GM03348 (cell line): ENCODE measurements around the gene USP7.
A peak's percentile ranks its signal among the peaks of the same experiment; 100 is the strongest.

Experiments used
- DNase-seq: peaks from one replicate; pipeline ENCODE4 v3.0.0; 2012; ENCODE audit warnings: low spot score

The USP7 gene

DNA sequence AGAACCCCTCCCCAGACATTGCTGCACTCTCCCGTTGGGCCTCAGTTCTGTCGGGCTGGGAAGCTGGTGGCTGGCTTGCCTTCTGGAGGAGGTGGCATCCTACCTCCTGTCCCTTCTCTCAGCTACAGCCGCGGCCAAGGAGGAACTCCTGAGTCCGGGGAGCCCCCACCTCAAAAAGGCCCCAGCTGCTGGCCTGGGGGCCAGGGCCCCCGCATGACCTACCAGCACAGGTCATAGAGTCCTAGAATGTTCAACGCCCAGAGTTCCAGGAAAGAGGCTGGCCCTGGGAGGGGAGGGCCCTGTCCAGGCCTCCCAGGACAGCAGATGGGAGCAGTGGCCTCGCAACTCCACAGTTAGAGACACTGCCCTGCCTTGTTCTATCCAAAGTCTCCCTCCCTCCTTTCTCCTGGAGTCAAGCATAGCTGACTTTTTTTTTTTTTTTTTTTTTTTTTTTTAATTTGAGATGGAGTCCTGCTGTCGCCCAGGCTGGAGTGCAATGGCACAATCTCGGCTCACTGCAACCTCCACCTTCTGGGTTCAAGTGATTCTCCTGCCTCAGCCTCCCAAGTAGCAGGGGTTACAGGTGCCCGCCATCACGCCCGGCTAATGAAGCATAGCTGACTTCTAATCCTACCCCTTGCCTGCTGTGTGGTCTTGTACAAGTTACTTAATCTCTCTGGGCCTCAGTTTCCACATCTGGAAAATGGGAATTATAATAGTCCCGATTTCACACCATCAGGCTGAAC is 102.0 kb downstream of the USP7 start:
- no peak for DNase-seq

DNA sequence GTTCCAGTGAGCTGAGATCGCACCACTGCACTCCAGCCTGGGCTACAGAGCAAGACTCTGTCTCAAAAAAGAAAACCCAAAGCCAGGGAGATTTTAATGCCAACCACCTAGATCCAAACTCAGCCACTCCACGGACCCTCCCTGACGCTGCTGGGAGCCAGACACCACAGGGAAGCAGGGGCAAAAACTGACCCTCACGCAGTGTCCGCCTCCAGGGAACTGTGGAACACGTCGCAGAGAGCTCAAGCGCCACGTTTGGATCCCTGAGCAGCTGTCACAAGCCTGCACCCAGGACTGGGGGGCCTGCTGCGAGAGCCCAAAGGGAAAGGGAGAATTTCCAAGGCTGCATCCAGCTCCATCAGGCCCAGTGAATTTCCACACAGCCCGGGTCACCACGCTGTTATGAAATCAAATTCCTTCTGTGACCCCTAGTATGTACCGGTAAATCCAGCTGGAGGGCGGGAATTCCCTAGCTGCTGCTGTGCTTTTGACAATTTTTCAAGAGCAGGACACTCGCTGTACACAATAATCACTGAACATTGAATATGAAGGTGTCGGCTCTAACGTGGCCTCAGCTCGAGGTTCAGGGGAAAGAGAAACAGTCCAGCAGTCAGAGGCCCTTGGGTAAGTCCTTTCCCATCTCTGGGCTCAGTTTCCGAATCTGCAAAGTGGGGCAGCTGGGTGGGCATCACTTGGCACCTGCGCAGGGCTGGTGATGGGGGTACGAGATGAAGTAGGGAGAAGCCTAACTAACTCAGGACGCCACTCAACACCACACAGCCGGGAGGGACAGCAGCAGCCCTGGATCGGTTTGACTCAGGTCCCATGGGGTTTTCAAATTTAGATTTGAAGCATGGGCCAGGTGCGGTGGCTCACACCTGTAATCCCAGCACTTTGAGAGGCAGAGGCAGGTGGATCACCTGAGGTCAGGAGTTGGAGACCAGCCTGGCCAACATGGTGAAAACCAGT is 103.5 kb downstream of the USP7 start:
- peak; percentile 54 for DNase-seq

DNA sequence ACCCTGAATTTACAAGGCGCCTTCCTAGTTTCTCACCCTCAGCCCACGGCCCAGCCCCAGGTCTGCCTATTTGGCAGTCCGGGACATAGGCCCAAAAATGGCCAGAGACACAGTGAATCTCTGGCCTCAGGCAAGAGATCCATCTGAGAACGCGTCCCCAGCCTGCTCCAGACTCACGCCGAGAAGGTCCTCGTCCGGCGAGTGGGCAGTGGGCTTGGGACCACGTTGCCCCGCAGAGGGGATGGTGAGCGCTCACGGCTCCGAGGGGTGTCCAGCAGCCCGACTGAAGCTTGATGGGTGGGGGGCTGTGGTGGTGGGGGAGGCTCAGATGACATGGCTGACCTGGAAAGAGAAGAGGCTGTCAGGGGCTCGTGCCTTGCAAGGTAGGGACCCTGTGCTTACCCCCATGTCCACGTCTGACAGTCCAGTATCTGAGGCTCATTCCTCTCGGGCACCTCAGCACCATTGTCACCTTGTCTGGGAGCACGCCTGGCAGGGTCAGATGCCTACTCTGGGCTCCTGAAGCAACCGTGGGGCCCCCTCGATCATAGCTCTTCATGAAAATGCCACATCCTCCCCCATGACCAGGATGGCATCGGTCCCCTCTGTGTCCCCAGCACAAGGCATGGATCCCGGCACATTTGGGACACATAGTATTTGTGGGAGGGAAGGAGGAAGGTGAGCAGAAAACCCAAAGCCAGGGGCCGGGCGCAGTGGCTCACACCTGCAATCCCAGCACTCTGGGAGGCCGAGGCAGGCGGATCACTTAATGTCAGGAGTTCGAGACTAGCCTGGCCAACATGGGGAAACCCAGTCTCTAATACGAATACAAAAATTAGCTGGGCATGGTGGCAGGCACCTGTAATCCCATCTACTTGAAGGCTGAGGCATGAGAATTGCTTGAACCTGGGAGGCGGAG is 104.5 kb downstream of the USP7 start:
- DNase-seq = no peak

DNA sequence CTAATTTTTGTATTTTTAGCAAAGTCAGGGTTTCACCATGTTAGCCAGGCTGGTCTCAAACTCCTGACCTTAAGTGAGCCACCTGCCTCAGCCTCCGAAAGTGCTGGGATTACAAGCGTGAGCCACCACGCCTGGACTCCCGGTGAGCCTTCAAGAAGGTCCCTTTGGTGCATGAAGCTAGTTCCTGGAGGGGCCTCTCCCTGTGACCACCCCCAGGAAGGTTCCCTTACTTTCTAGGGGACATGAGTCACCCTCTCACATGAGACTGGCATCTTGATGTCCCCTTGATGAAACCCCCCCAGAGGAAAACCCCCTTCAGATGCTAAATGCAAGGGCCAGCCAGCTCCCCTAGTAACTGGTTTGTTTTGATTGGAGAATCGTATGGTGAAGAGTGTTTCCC is 107.7 kb downstream of the USP7 start:
- DNase-seq = no peak

DNA sequence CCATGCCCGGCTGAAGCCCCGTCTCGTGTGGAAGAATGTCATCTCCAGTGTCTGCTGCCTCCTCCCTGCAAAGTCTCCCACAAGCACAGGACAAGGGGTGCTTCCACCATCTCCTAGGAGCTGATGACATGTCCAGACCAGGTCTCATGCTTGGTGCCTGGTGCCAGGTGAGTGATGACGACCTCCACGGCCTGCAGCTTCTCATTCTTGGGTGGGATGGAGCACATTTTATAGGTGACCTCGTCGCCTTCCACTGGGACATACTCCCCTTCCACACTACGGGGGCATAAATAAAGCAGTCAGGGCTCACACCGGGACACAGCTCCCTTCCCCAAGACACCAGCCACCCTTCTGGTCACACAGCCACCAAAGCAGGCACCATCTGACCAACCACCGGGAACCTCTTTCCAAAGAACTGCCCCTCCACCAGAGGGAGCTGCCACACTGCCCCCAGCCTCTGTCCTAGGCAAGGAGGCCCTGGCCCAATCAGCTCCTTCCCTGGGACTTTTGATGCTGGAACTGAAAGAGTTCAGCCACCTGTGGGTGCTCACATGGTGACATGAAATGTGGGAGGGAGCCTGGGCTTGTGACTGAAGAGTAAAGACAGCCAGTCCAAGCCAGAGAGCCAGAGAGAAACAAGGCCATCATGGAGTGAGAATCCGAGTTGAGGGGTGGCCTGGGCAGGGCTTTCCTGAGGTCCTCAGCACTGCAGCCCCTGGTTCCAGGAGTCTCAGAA is 108.5 kb downstream of the USP7 start:
- DNase-seq = no peak

DNA sequence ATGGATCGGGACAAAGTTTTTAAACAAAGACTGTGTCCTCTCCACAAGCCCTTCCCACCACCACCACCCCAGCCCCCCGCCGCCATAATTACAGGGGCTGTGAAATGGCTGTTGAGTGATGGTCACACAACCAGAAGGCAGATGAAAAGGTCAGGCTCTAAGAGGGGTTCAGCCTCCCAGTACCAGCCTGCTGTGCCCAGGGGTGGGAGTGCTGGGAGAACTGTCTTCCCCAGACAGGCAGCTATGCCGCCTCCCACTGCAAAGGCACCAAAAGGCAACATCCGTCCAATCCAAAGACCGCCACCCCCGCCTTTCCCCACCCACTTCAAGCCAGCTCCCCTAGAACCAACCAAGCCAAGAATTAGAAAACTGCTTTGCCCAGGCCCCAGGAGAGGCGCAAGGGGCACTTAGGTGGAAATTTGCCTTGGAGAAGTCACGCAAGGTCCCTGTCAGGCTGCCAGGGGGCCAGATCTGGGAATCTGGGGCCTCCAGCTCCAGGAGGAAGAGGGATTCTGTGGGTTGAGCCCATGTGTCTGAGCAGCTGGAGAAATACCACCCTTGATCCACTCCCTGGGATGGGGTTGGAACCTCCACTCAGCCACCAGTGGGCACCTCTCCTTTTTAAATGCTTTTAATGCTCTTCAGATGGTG is 109.3 kb downstream of the USP7 start:
- DNase-seq = no peak

DNA sequence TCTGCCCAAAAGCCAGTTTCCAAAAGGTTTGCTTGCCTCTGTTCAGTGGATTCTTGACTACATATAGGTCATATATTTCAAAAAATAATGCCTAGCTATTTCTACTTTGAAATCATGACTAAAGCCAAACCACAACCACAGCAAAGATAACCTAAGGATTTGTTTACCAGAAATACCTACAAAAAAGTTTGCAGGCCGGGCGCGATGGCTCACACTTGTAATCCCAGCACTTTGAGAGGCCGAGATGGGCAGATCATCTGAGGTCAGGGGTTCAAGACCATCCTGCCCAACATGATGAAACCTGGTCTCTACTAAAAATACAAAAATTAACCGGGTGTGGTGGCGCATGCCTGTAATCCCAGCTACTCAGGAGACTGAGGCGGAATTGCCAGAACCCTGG is 110.1 kb downstream of the USP7 start:
- no peak for DNase-seq

DNA sequence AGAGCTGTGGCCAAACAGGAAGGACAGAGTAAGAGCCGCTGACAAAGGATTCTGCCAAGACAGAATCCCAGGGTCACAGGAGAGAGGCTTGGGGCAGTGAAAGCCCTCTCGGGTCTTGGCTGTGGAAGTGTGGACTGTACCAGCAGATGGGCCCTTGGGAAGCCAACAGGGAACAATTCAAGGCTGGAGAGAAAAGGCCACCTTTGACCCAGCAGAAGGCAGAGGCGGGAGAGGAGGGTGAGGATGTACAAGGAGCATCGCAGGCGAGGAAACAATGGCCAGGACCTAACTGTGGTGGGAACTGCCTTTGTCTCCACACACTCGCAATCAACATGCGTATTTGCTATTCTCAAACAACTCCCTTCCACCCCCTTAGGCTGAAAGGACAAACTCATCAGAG is 110.6 kb downstream of the USP7 start:
- DNase-seq = no peak

DNA sequence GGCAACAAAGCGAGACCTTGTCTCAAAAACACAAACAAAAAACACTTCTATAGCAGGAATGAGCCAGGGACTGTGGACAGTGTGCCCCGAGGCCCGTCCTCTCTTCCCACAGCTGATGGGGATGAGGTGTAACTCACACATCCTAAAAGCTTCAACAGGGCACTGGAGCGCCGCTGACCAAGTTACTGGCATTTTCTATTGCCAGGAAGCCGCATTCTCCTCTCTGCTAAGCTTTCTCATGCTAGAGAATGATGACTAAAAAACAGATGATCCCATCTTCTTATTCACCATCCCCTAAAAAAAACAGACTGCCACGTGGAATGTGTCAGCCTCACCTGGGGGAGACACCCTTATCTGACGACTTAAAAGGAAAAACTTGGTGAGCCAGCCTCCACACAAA is 111.2 kb downstream of the USP7 start:
- DNase-seq = no peak

DNA sequence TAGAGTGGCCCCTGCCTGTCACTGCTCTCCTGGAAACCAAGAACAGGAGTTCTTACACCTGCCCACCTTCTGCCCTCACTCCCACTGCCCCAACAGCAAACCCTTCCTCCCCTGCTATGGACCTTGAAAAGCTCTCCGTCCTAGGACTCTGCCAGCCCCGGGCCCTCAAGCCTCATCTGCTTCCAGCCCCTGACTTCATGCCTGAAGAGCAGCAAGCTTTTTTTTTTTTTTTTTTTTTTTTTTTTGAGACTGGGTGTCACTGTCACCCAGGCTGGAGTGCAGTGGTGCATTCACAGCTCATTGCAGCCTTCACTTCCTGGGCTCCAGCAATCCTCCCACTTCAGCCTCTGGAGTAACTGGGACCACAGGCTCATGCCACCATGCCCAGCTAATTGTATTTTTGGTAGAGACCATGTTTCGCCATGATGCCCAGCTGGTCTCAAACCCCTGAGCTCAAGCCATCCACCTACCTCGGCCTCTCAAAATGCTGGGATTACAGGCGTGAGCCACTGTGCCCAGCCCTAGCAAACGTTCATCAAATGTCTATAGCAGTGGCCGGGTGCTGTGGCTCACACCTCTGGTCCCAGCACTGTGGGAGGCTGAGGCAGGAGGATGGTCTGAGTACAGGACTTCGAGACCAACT is 111.8 kb downstream of the USP7 start:
- no peak for DNase-seq

DNA sequence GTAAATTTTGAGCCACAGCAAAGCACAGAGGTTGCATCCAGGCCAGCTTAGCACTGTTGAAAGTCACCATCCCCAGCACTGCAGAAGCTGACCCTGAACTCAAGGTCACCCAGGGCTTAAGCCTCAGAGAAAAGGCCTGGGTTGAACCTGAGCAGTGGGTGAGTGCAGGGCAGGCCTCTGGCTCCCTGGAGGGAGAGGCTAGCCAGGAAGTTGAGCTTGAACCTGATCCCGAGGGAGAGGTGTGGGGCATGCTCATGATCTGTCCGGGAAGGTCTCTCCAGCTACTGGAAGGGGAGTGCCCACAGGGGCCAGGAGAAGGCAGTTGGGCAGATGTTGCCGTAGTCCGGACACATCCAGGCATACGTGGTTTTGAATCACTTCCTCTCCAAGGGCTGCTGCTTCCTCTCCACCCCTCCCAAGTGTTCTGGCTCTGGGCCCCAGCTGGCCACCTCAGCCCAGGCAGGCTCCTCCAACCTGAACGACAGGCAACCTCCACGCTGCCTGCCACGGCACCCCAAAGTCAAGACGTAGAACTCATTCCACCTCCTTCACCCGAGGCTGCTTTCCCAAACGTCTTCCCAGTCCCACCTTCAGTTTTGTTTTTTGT is 113.3 kb downstream of the USP7 start:
- DNase-seq = peak; percentile 76

DNA sequence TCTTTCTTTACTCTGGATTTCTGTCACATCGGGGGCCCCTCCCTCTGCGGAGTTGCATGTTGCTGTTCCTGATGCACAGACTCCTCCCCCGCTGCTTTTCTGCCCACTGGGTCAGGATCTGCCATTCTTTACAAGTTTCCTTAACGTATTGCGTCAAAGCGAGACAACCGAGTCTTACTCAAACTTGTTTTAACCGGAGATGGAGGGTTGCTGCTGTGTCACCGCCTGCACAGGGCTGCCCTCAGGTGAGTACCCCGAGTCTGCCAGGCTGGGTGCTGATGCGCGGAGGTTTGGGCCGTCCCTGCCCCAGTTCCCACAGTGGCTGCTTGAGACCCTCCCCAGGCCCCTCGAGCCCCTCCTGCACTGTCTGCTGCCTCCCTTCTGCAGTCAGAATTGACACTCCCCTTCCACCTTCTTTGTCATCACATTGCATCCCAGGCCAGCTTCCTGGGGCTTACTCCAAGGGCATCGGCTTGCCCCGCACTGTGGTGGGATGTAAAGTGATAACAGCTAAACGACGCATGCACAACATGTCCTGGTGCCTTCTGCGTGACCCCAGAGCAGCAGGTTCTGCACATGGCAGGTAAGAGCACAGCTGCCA is 114.2 kb downstream of the USP7 start:
- DNase-seq = no peak

DNA sequence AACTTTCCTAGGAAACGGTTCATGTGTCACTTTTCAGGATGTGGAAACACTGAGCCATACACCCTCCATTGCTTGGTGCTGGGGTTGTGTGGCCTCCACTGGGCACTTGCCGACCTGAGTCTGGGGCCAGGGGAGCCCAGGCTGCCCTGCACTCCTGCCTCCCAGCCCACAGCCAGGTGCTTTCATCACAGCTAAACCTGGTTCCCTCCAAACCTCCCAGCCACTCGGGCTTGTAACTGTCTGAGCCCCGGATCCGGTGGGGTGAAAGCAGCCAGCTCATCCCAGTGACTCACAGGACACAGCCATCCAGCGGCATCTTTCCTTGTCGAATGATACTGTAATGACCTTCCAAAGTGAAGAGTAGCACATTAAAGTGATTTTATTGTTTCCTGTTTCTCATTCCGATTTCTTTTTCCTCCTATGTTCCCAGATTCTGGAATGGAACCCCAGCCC is 114.7 kb downstream of the USP7 start:
- DNase-seq = peak; percentile 84

DNA sequence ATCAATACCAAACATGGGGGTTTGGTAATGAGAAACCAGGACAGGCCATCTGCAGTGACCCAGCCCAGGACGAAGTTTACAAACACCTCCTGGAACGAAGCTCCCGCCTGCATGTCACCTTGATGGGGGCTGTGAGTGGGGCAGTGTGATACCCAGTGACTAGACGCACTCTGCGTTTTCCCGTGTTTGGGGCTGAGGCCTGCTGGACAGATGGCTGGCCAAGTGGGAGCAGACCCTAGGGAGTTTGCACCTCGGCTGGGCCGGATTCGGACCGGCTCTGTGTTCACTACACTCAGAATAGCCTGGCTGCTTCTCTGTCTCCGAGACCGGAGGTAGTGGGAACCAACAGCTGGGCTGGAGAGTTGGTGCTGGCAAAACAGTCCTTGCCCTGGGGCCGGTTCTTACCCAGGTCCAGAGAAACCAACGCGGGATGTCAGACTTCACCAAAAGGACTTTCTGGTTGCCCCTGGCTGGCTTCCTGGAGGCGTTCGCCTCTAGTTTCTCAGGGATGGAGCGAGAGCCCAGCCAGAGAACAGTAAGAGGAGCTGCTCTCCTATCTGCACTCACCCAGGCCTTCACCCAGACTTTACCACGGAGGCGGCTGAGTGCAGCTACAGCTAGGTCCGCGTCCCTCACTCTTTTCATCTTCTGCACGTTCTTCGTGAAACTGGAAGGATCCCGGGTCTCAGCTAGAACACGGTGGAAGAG is 115.3 kb downstream of the USP7 start:
- DNase-seq = no peak

DNA sequence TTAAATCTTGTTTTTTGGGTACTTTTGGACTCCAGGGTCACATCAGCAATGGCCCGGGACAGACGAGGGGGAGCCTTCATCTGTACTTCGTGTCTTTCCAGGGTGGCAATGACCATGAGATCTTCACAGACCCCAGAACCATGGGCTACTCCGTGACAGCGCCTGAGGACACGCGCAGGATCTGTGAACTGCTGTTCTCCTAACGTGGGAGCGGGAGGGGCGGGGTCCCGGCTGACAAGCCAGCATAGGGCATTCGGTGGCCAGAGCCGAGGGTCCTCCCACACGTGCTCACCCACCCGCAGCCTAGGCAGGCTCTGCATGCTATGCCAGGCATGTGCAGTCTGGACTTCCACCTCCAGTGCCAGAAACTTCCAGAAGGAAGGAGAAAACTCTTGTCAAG is 116.1 kb downstream of the USP7 start:
- no peak for DNase-seq

DNA sequence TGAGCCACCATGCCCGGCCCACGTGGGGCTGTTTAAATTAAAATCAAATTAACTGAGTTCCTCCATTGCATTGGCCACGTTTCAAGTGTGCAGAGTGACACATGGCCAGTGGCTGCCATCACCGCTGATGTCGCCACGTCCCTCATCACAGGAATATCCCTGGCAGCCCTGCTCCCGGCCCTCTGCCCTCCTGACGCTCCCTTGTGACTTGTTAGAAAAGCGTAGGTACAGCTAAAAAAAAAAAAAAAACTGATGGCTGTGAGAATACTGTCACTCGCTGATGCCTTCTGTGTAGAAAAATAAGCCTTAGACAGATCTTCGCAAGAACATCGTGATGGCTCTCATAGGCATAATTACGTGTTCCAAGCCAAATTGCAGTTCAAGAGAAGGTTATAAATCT is 116.6 kb downstream of the USP7 start:
- DNase-seq = no peak

DNA sequence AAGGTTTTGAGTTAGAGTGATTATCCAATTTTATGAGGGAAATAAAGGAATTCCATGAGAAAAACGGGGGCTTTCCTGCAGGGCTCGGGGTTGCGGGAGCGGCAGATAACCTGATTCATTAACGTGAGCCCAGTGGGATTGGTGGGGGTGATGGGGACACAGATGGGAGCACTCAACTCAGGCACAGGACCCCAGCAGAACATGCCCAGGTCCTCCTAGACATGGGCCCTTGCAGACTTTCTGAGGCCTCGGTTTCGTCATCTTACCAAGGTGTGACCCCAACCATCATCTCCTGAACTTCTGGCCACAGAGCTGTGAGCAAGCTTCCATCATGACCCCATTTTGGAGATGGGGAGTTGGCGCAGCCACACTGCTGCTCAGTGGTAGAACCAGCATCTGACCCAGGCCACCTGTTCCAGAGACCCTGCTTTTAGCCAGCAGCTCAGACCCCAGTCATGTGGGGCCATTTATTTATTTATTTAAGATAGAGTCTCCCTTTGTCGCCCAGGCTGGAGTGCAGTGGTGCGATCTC is 117.2 kb downstream of the USP7 start:
- DNase-seq = no peak

DNA sequence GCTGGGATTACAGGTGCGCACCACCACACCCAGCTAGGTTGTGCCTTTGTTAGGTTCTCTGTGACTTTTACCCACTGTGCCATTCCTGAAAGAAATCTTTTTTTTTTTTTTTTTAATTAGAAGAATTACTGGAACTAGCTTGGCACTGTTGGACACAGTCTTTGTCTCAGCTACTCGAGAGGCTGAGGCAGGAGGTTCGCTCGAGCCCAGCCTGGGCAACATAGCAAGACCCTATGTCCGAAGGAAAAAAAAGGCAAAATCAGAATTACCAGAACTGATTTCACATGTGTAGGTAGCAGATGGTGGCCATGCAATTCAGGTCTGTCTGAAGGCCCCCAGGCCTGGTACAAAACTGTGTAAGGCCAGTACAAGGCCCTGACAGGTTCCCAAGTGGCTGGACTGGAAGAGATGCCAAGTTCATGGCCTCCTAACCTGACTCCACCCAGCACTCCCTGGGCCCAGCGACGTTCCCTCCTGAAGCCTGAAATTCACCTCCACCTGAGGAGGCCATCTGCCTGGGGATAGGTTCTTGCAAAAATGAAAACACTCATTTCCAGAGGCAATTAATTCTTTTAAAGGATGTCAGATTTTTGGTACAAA is 117.9 kb downstream of the USP7 start:
- no peak for DNase-seq
